Lower leg skin (tissue), 3 donors: ENCODE results near the gene DOCK11.

Experiments
- CTCF ChIP-seq, 3 donors: fragments of 450-650 bp; IDR thresholded peaks; one replicate each; pipeline ENCODE4 v1.5.1; 2016; ENCODE audit warnings: antibody characterized with exemption in 3 of 3, mild to moderate bottlenecking in 3 of 3, moderate library complexity in 2 of 3
- POLR2A ChIP-seq, 2 donors: fragments of 450-650 bp; IDR thresholded peaks; one replicate each; pipeline ENCODE4 v1.6.1; 2016 to 2017; ENCODE audit warnings: antibody characterized with exemption in 2 of 2, mild to moderate bottlenecking in 1 of 2, moderate library complexity in 1 of 2

- no peak for TF ChIP-seq POLR2A (IDR thresholded peaks at IDR 0.05)
- no peak for TF ChIP-seq CTCF (IDR thresholded peaks at IDR 0.05)
Measured at GRCh38 chrX:118545510-118545909, 49.9 kb downstream of the DOCK11 start.
